K562 (cell line): ENCODE measurements around the gene NRSN2. TPM values are rescaled to one million over a fixed set of nuclear protein-coding genes. Genes with fewer than 3 reads are reported as not detected.

Experiments used
- ATAC-seq: fragments of 200-7000 bp; cut with Tn5 transposase; 3 replicates; pipeline ENCODE4 v1.9.1; 2020; ENCODE audit warnings: moderate library complexity
- BruUV-seq: library from RNA; stranded (reverse); fragments of 400-500 nt; replicated peaks from 2 replicates; lab custom pipeline; 2021; lab: Mats Ljungman, UMichigan
- CTCF ChIA-PET: fragments of 300-600 bp; formaldehyde crosslinking; extraction: SDS; loops from one replicate; lab custom pipeline; 2021; ENCODE audit warnings: low intra/inter-chr PET ratio; lab: Yijun Ruan, JAX
- POLR2A ChIA-PET: fragments of 300-600, 350-650 bp; sonication (Branson Sonifier 250); formaldehyde crosslinking; extraction: SDS; loops from one replicate; lab custom pipeline; 2021; ENCODE audit warnings: antibody characterized with exemption, inconsistent platforms; lab: Yijun Ruan, JAX
- DNase-seq, 4 experiments: peaks; one replicate each; pipeline versions ENCODE4 v3.0.0 to v3.0.0-alpha.2; 2011 to 2018; ENCODE audit warnings: low spot score in 3 of 4, mixed read lengths in 3 of 4; ENCODE audit errors: extremely low read depth in 1 of 4
- FAIRE-seq: peaks from 2 replicates; lab custom pipeline; 2011; peaks lifted over from hg19 to GRCh38; lab: Jason Lieb, UNC
- H2AFZ ChIP-seq: 2 replicates; pipeline ENCODE4 v1.6.0; 2011; ENCODE audit warnings: low read depth, low read length, control low read depth, inconsistent platforms
- H3K27ac ChIP-seq: fragments of 200-600 bp; 3 replicates; pipeline ENCODE4 v1.8.0; 2011; ENCODE audit warnings: low read depth, mild to moderate bottlenecking, control low read depth, inconsistent platforms, low read length, moderate library complexity, mixed read lengths; ENCODE audit errors: extremely low read depth
- H3K27me3 ChIP-seq, 2 experiments: fragments of 300-600 bp in 1 of 2; 2 replicates in 1 of 2; 3 replicates in 1 of 2; pipeline versions ENCODE4 v1.6.0 to v1.8.0; 2011; ENCODE audit warnings: inconsistent platforms in 2 of 2, low read length in 2 of 2, mild to moderate bottlenecking in 1 of 2, mixed read lengths in 1 of 2, moderate library complexity in 1 of 2; ENCODE audit not compliant: control insufficient read depth in 2 of 2, insufficient read depth in 2 of 2
- H3K36me3 ChIP-seq: fragments of 300-600 bp; 3 replicates; pipeline ENCODE4 v1.8.0; 2011; ENCODE audit warnings: mild to moderate bottlenecking, low read length, inconsistent platforms; ENCODE audit not compliant: control insufficient read depth, insufficient read depth
- H3K4me1 ChIP-seq, 2 experiments: fragments of 200-600 bp in 1 of 2; replicated peaks in 1 of 2; 2 replicates in 1 of 2; 3 replicates in 1 of 2; pipeline versions ENCODE4 v1.5.1 to v1.8.0; 2011; ENCODE audit warnings: inconsistent platforms in 2 of 2, low read length in 2 of 2, mild to moderate bottlenecking in 1 of 2, mixed read lengths in 1 of 2, moderate library complexity in 1 of 2; ENCODE audit not compliant: control insufficient read depth in 2 of 2, insufficient read depth in 2 of 2
- H3K4me2 ChIP-seq: 2 replicates; pipeline ENCODE4 v1.6.1; 2011; ENCODE audit warnings: low read length, control low read depth, inconsistent platforms, mixed read lengths; ENCODE audit not compliant: insufficient read depth
- H3K4me3 ChIP-seq: fragments of 200-600 bp; sonication (generic), shearing (Covaris generic); 2 replicates; pipeline ENCODE4 v1.5.1; 2016; ENCODE audit warnings: control low read depth, inconsistent platforms
- H3K79me2 ChIP-seq: fragments of 200-600 bp; 3 replicates; pipeline ENCODE4 v1.8.0; 2011; ENCODE audit warnings: low read length, inconsistent platforms; ENCODE audit not compliant: control insufficient read depth, insufficient read depth
- H3K9ac ChIP-seq, 2 experiments: 2 replicates each; pipeline versions ENCODE4 v1.6.0 to v1.6.1; 2011; ENCODE audit warnings: low read depth in 2 of 2, low read length in 2 of 2, control low read depth in 1 of 2, inconsistent platforms in 1 of 2, mild to moderate bottlenecking in 1 of 2, mixed read lengths in 1 of 2; ENCODE audit not compliant: insufficient read depth in 1 of 2
- H3K9me1 ChIP-seq: one replicate; pipeline ENCODE4 v1.6.0; 2011; ENCODE audit warnings: inconsistent platforms, mild to moderate bottlenecking, low read length, moderate library complexity; ENCODE audit not compliant: control insufficient read depth, insufficient read depth
- H3K9me3 ChIP-seq: replicated peaks from 2 replicates; pipeline ENCODE4 v1.5.1; 2011; ENCODE audit warnings: low read depth, low read length, inconsistent platforms; ENCODE audit not compliant: control insufficient read depth, insufficient read depth
- H4K20me1 ChIP-seq: replicated peaks from 2 replicates; pipeline ENCODE4 v1.6.1; 2011; ENCODE audit warnings: low read length, inconsistent platforms, mixed read lengths; ENCODE audit not compliant: control insufficient read depth, insufficient read depth
- ARNT ChIP-seq, 2 experiments: fragments of 450-650 bp; IDR thresholded peaks; 2 replicates each; pipeline ENCODE4 v1.6.1; 2016; ENCODE audit warnings: mild to moderate bottlenecking in 1 of 2
- CBFA2T2 ChIP-seq: fragments of 450-650 bp; conservative IDR thresholded peaks from 2 replicates; pipeline ENCODE4 v1.6.1; 2017; ENCODE audit warnings: mild to moderate bottlenecking
- ETV5 ChIP-seq: sonication (generic); formaldehyde crosslinking; IDR thresholded peaks from 2 replicates; pipeline ENCODE4 v1.4.0; 2020; ENCODE audit warnings: low read depth, mild to moderate bottlenecking, missing genetic modification reagents
- FOSL1 ChIP-seq: fragments of 200-800 bp; sonication (Bioruptor generic); conservative IDR thresholded peaks from 2 replicates; pipeline ENCODE4 v1.6.1; 2016; ENCODE audit warnings: missing genetic modification characterization, missing compliant biosample characterization
- HNRNPLL ChIP-seq: fragments of 200-400 bp; formaldehyde crosslinking; IDR thresholded peaks from 2 replicates; pipeline ENCODE4 v1.6.1; 2017; ENCODE audit warnings: low read length, low read depth, mild to moderate bottlenecking; ENCODE audit not compliant: poor library complexity, severe bottlenecking
- NELFE ChIP-seq: IDR thresholded peaks from 2 replicates; pipeline ENCODE4 v1.6.1; 2011; ENCODE audit warnings: mild to moderate bottlenecking; ENCODE audit not compliant: insufficient read depth, insufficient read length
- NFE2 ChIP-seq: IDR thresholded peaks from 2 replicates; pipeline ENCODE4 v1.6.1; 2014; ENCODE audit warnings: antibody characterized with exemption, low read depth
- NFIC ChIP-seq: fragments of 450-650 bp; IDR thresholded peaks from 2 replicates; pipeline ENCODE4 v1.6.1; 2017; ENCODE audit warnings: mild to moderate bottlenecking, inconsistent platforms
- POLR2AphosphoS5 ChIP-seq: IDR thresholded peaks from 2 replicates; pipeline ENCODE4 v1.6.1; 2011; ENCODE audit warnings: mild to moderate bottlenecking, low read depth, low read length, moderate library complexity; ENCODE audit not compliant: control insufficient read depth, insufficient read depth
- SMARCE1 ChIP-seq: fragments of 450-650 bp; IDR thresholded peaks from 2 replicates; pipeline ENCODE4 v1.7.1; 2016; ENCODE audit warnings: mild to moderate bottlenecking
- TEAD2 ChIP-seq: fragments of 450-650 bp; IDR thresholded peaks from 2 replicates; pipeline ENCODE4 v1.6.1; 2016; ENCODE audit warnings: missing genetic modification characterization, control low read depth, missing compliant biosample characterization
- XRCC5 ChIP-seq: fragments of 200-400 bp; formaldehyde crosslinking; IDR thresholded peaks from 2 replicates; pipeline ENCODE4 v1.6.1; 2017; ENCODE audit warnings: low read depth, mild to moderate bottlenecking, low read length
- ZNF263 ChIP-seq: sonication (generic); formaldehyde crosslinking; IDR thresholded peaks from 2 replicates; pipeline ENCODE4 v1.8.0; 2022; ENCODE audit warnings: mild to moderate bottlenecking, missing genetic modification reagents, borderline replicate concordance
- ZNF354B ChIP-seq: fragments of 250-450 bp; sonication (Bioruptor Pico); IDR thresholded peaks from 2 replicates; pipeline ENCODE4 v1.4.0; 2020
- ZNF589 ChIP-seq: fragments of 200-800 bp; sonication (Bioruptor generic); IDR thresholded peaks from 2 replicates; pipeline ENCODE4 v1.6.1; 2016; ENCODE audit warnings: low read depth, missing genetic modification characterization, missing compliant biosample characterization
- WGBS: fragments of 100-300 bp; shearing (Covaris generic); methylation state at CpG from one replicate; pipeline ENCODE4 v1.1.6; 2016; ENCODE audit warnings: low coverage, mixed read lengths; ENCODE audit not compliant: insufficient coverage; ENCODE audit errors: missing lambda C conversion rate; 5-methylcytosine and 5-hydroxymethylcytosine counted together
- in situ Hi-C: fragments of 300-500 bp; cut with MboI; formaldehyde crosslinking; loops from 4 replicates; pipeline ENCODE4 v1.15.0; 2018; ENCODE audit warnings: inconsistent platforms, mixed read lengths
- intact Hi-C: fragments of 100-400 bp; cut with micrococcal nuclease; formaldehyde crosslinking; loops from 2 replicates; pipeline ENCODE4 v1.14.2; 2022
- polyA plus RNA-seq, 8 experiments: library from polyadenylated mRNA; depleted of rRNA in 4 of 8; stranded (reverse) in 5 of 8; unstranded in 3 of 8; fragments of >200 nt; fragmentation: Nextera tagmentation in 2 of 8; fragmentation: Illumina TruSeq in 1 of 8; extraction: Ambion mirVana in 2 of 8; extraction: Trizol in 1 of 8; gene quantifications; 2 replicates each; pipeline versions ENCODE4 v1.2.1 to v1.2.3, GENCODE V29; 2011 to 2014; ENCODE audit warnings: inconsistent platforms in 1 of 8, missing spikeins in 1 of 8
- total RNA-seq, 7 experiments: library from RNA; depleted of rRNA in 6 of 7; stranded (reverse); fragments of >200 nt in 6 of 7; fragmentation: Illumina TruSeq in 2 of 7; extraction: Trizol in 2 of 7; gene quantifications; 2 replicates each; pipeline versions ENCODE4 v1.2.1 to v1.2.3, GENCODE V29; 2011 to 2021; ENCODE audit warnings: low replicate concordance in 1 of 7
- TF ChIP-seq, protein P1 (sequence below): fragments of 450-650 bp; formaldehyde crosslinking; IDR thresholded peaks from 2 replicates; pipeline ENCODE4 v1.4.0; 2020; ENCODE audit warnings: mild to moderate bottlenecking, moderate library complexity
- TF ChIP-seq, protein P2 (sequence below): fragments of 250-450 bp; sonication (Bioruptor Pico); IDR thresholded peaks from 2 replicates; pipeline ENCODE4 v1.6.1; 2021; ENCODE audit warnings: mild to moderate bottlenecking
- TF ChIP-seq, protein P3 (sequence below): fragments of 450-650 bp; formaldehyde crosslinking; IDR thresholded peaks from 2 replicates; pipeline ENCODE4 v1.4.0; 2020; ENCODE audit warnings: mild to moderate bottlenecking, mixed read lengths

The NRSN2 gene
- total and polyA plus RNA-seq, 9 of the 15 experiments (the other 6 are each of a cell fraction or from before 2014, with no cell fraction given) = 7.5 to 29.7 (median 11.1) TPM

DNA sequence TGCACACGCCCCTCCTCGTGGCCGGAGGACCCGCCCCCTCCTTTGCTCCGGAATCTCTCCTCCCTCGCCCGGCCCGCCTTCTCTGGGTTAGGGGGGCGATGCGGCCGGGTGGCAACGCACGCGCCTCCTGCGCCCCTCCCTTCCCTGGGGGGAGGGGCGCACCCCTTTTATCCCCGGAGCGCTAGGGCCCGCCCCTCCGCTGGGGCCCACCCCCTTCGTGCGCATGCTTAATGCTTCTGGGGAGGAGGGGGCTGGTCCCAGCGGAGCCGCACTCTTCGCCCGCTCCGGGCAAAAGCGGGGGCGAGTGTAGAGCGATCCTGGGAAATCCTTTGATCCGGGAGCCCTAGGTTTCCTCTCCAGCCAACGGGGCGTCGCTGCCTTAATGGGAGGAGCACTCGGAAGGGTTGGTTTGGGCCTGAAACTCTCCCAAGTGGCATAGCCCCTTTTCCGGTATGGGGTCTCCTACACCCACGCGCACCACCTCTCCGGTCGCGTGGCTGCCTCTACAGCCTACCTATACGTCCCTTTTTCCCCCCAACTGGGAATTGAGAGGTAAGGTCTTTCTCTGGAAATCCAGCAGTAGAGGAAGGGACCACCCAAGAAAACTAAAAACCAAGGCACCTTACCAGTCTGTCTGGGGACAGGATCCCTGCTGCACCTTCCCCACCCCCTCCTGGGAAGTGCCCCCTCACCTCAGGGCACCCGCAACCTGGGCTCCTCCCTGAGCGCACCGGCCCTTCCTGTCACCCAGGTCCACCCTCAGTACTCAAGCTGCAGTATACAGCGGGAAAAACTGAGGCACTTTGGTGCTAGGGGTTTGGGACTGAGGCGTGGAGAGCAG is 19.5 kb upstream of the NRSN2 start:
- peak overlapping the region; percentile 65 for H3K4me3 ChIP-seq
- H2AFZ ChIP-seq = no peak overlapping the region
- H3K9ac ChIP-seq = peak overlapping the region; percentile 79 to 91
- H4K20me1 ChIP-seq = peaks cover 16% of the 10 kb centered on the region; the same call in 1 of the 2 replicates
- CTCF ChIA-PET = no interaction called here
- POLR2A ChIA-PET = interaction anchor here (1.2 kb wide), 1 partner anchor 20 kb away, joined by 5 read pairs; the partner anchor contains the start of gene NRSN2
- peaks cover 49% of the 10 kb centered on the region for H3K79me2 ChIP-seq
- no peaks in the 10 kb centered on the region for H3K9me3 ChIP-seq
- H3K4me2 ChIP-seq = peak overlapping the region; percentile 92
- intact Hi-C loops = loop anchor here (2.0 kb wide), 1 partner anchor 69 kb away; no protein-coding TSS in a partner anchor
- H3K27ac ChIP-seq = peak overlapping the region; percentile 95
- no peaks in the 10 kb centered on the region for H3K27me3 ChIP-seq
- TSS peak; percentile 56 for BruUV-seq
- in situ Hi-C loops = no loop called here
- H3K4me1 ChIP-seq = peaks cover 16 to 57% of the 10 kb centered on the region in 2 experiments; a peak in 4 of 5 replicates
- ATAC-seq = peak; percentile 63
- FAIRE-seq = peak; percentile 81
- peak; percentile 86 to 94 (median 90) for DNase-seq
- H3K9me1 ChIP-seq = peaks cover 3% of the 10 kb centered on the region
- WGBS = under 1% methylated on average over 35 of the region's 47 CpGs
- H3K36me3 ChIP-seq = peaks cover 30% of the 10 kb centered on the region; the same call in 2 of the 3 replicates
- TF ChIP-seq, protein P1, sequence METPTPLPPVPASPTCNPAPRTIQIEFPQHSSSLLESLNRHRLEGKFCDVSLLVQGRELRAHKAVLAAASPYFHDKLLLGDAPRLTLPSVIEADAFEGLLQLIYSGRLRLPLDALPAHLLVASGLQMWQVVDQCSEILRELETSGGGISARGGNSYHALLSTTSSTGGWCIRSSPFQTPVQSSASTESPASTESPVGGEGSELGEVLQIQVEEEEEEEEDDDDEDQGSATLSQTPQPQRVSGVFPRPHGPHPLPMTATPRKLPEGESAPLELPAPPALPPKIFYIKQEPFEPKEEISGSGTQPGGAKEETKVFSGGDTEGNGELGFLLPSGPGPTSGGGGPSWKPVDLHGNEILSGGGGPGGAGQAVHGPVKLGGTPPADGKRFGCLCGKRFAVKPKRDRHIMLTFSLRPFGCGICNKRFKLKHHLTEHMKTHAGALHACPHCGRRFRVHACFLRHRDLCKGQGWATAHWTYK (CRISPR knock-in tag) = no peak
- no peak for TF ChIP-seq ARNT (IDR thresholded peaks at IDR 0.05)
- 0 out of 2 replicates have a peak, but pooled peaks have one; percentile 35 for TF ChIP-seq ETV5 (CRISPR knock-in tag)
- no peak for TF ChIP-seq CBFA2T2
- no peak for TF ChIP-seq ZNF589 (CRISPR knock-in tag)
- no peak for TF ChIP-seq FOSL1 (tag)
- no peak for TF ChIP-seq SMARCE1
- TF ChIP-seq NFIC = no peak
- TF ChIP-seq, protein P2, sequence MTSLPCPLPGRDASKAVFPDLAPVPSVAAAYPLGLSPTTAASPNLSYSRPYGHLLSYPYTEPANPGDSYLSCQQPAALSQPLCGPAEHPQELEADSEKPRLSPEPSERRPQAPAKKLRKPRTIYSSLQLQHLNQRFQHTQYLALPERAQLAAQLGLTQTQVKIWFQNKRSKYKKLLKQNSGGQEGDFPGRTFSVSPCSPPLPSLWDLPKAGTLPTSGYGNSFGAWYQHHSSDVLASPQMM (CRISPR knock-in tag) = no peak
- no peak for TF ChIP-seq TEAD2 (tag)
- no peak for TF ChIP-seq NFE2
- TF ChIP-seq HNRNPLL = peak; percentile 64
- TF ChIP-seq XRCC5 = 0 out of 2 replicates have a peak, but pooled peaks have one; percentile 23
- peak; percentile 72 for TF ChIP-seq ZNF263
- TF ChIP-seq ZNF354B (CRISPR knock-in tag) = no peak
- TF ChIP-seq NELFE = no peak
- TF ChIP-seq POLR2AphosphoS5 = peak; percentile 66
- TF ChIP-seq, protein P3, sequence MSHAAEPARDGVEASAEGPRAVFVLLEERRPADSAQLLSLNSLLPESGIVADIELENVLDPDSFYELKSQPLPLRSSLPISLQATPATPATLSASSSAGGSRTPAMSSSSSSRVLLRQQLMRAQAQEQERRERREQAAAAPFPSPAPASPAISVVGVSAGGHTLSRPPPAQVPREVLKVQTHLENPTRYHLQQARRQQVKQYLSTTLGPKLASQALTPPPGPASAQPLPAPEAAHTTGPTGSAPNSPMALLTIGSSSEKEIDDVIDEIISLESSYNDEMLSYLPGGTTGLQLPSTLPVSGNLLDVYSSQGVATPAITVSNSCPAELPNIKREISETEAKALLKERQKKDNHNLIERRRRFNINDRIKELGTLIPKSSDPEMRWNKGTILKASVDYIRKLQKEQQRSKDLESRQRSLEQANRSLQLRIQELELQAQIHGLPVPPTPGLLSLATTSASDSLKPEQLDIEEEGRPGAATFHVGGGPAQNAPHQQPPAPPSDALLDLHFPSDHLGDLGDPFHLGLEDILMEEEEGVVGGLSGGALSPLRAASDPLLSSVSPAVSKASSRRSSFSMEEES = no peak
